HCT116 (cell line): Measurements from ENCODE around the gene LDLRAD4. TPM values are rescaled to one million over a fixed set of nuclear protein-coding genes. Genes with fewer than 3 reads are reported as not detected.

ENCODE experiments used
- ATAC-seq: fragments of 200-7000 bp; cut with Tn5 transposase; 2 replicates; pipeline ENCODE4 v1.9.1; 2020; ENCODE audit warnings: mild to moderate bottlenecking, moderate library complexity
- BruUV-seq: library from RNA; stranded (reverse); fragments of 400-500 nt; replicated peaks from 2 replicates; lab custom pipeline; 2021; lab: Mats Ljungman, UMichigan
- CTCF ChIA-PET: fragments of 300-600 bp; sonication (Branson Sonifier 250); formaldehyde crosslinking; loops from one replicate; lab custom pipeline; 2021; ENCODE audit warnings: antibody characterized with exemption; lab: Charles Lee
- POLR2A ChIA-PET: fragments of 300-600, 350-600 bp; sonication (Branson Sonifier 250); formaldehyde crosslinking; loops from one replicate; lab custom pipeline; 2021; ENCODE audit warnings: antibody characterized with exemption; lab: Charles Lee
- RAD21 ChIA-PET, 2 experiments: fragments of 300-600 bp; sonication (Branson Sonifier 250); formaldehyde crosslinking; loops; one replicate each; lab custom pipeline; 2023; ENCODE audit warnings: low total read pairs in 2 of 2; ENCODE audit not compliant: uncharacterized antibody in 2 of 2, unreplicated experiment in 2 of 2, low non-redundant PET in 1 of 2; lab: Charles Lee
- DNase-seq: peaks from one replicate; pipeline ENCODE4 v3.0.0-alpha.2; 2010; ENCODE audit warnings: low read depth, low spot score
- H2AFZ ChIP-seq: fragments of 200-600 bp; shearing (Covaris generic), sonication (generic); 2 replicates; pipeline ENCODE4 v1.6.1; 2017; ENCODE audit warnings: low read depth, mixed run types, mixed read lengths, antibody characterized with exemption, low read length; ENCODE audit not compliant: poor library complexity, severe bottlenecking
- H3K27ac ChIP-seq: 2 replicates; pipeline ENCODE4 v1.5.1; 2012; ENCODE audit warnings: low read depth, low read length
- H3K27me3 ChIP-seq: fragments of 200-600 bp; sonication (generic); 2 replicates; pipeline ENCODE4 v1.6.1; 2016; ENCODE audit warnings: mixed run types, low read length, mixed read lengths; ENCODE audit not compliant: insufficient read depth
- H3K36me3 ChIP-seq, 2 experiments: fragments of 200-500 bp in 1 of 2; fragments of 200-600 bp in 1 of 2; sonication (Bioruptor generic) in 1 of 2; sonication (generic) in 1 of 2; 2 replicates each; pipeline versions ENCODE4 v1.5.1 to v1.6.1; 2014 to 2016; ENCODE audit warnings: low read length in 2 of 2, inconsistent platforms in 1 of 2, mixed read lengths in 1 of 2, mixed run types in 1 of 2; ENCODE audit not compliant: insufficient read depth in 2 of 2, control insufficient read depth in 1 of 2
- H3K4me1 ChIP-seq, 2 experiments: fragments of 200-600 bp in 1 of 2; sonication (generic) in 1 of 2; 2 replicates each; pipeline versions ENCODE4 v1.5.1 to v1.6.1; 2012 to 2017; ENCODE audit warnings: low read length in 2 of 2, inconsistent platforms in 1 of 2, mild to moderate bottlenecking in 1 of 2, mixed read lengths in 1 of 2, mixed run types in 1 of 2, moderate library complexity in 1 of 2; ENCODE audit not compliant: insufficient read depth in 2 of 2, control insufficient read depth in 1 of 2
- H3K4me2 ChIP-seq: fragments of 200-600 bp; sonication (generic); 2 replicates; pipeline ENCODE4 v1.6.1; 2017; ENCODE audit warnings: mixed run types, low read length, mixed read lengths
- H3K4me3 ChIP-seq, 2 experiments: fragments of 200-600 bp in 1 of 2; sonication (generic) in 1 of 2; replicated peaks in 1 of 2; 2 replicates each; pipeline ENCODE4 v1.5.1; 2011 to 2016; ENCODE audit warnings: low read length in 2 of 2, control low read depth in 1 of 2, low read depth in 1 of 2, mild to moderate bottlenecking in 1 of 2, mixed read lengths in 1 of 2, mixed run types in 1 of 2
- H3K79me2 ChIP-seq: fragments of 200-600 bp; sonication (generic); 2 replicates; pipeline ENCODE4 v1.6.1; 2017; ENCODE audit warnings: mild to moderate bottlenecking, mixed run types, low read length, moderate library complexity, mixed read lengths; ENCODE audit not compliant: insufficient read depth
- H3K9ac ChIP-seq: fragments of 200-600 bp; sonication (generic); 2 replicates; pipeline ENCODE4 v1.6.1; 2016; ENCODE audit warnings: low read length, mixed read lengths
- H3K9me2 ChIP-seq: fragments of 200-600 bp; sonication (generic), shearing (Covaris generic); 2 replicates; pipeline ENCODE4 v1.6.1; 2017; ENCODE audit warnings: mixed run types, mild to moderate bottlenecking, moderate library complexity; ENCODE audit not compliant: insufficient read depth
- H3K9me3 ChIP-seq, 2 experiments: fragments of 200-500 bp in 1 of 2; fragments of 200-600 bp in 1 of 2; sonication (Bioruptor generic) in 1 of 2; sonication (generic) in 1 of 2; 2 replicates each; pipeline ENCODE4 v1.6.1; 2014 to 2017; ENCODE audit warnings: low read length in 2 of 2, mixed read lengths in 2 of 2, inconsistent platforms in 1 of 2, low read depth in 1 of 2, mild to moderate bottlenecking in 1 of 2, mixed run types in 1 of 2, moderate library complexity in 1 of 2; ENCODE audit not compliant: control insufficient read depth in 1 of 2, insufficient read depth in 1 of 2
- H4K20me1 ChIP-seq: fragments of 200-600 bp; sonication (generic), shearing (Covaris generic); 2 replicates; pipeline ENCODE4 v1.6.1; 2017; ENCODE audit warnings: mixed run types, mild to moderate bottlenecking, moderate library complexity; ENCODE audit not compliant: insufficient read depth
- ATF3 ChIP-seq: IDR thresholded peaks from 2 replicates; pipeline ENCODE4 v1.6.1; 2012
- CTCF ChIP-seq, 3 experiments: fragments of 200-600 bp in 1 of 3; sonication (generic) in 1 of 3; IDR thresholded peaks in 2 of 3; conservative IDR thresholded peaks in 1 of 3; 2 replicates each; pipeline ENCODE4 v1.5.1; 2012 to 2017; ENCODE audit warnings: low read depth in 2 of 3, low read length in 2 of 3, antibody characterized with exemption in 1 of 3, borderline replicate concordance in 1 of 3, control low read depth in 1 of 3, mild to moderate bottlenecking in 1 of 3, mixed read lengths in 1 of 3, mixed run types in 1 of 3, moderate library complexity in 1 of 3; ENCODE audit not compliant: insufficient read depth in 1 of 3
- EGR1 ChIP-seq: IDR thresholded peaks from 2 replicates; pipeline ENCODE4 v1.6.1; 2012; ENCODE audit warnings: low read depth
- ELF1 ChIP-seq: IDR thresholded peaks from 2 replicates; pipeline ENCODE4 v1.6.1; 2012; ENCODE audit warnings: low read depth, borderline replicate concordance
- EZH2 ChIP-seq: fragments of 200-600 bp; sonication (generic); IDR thresholded peaks from 2 replicates; pipeline ENCODE4 v1.6.1; 2017; ENCODE audit warnings: antibody characterized with exemption, mixed run types
- EZH2phosphoT487 ChIP-seq: fragments of 200-600 bp; IDR thresholded peaks from 2 replicates; pipeline ENCODE4 v1.6.1; 2018; ENCODE audit warnings: antibody characterized with exemption, borderline replicate concordance
- MAX ChIP-seq: IDR thresholded peaks from 2 replicates; pipeline ENCODE4 v1.6.1; 2012
- POLR2A ChIP-seq: IDR thresholded peaks from 2 replicates; pipeline ENCODE4 v1.7.0; 2011; ENCODE audit warnings: borderline replicate concordance; ENCODE audit not compliant: insufficient read depth, insufficient read length; ENCODE audit errors: extremely low read depth
- POLR2AphosphoS5 ChIP-seq: IDR thresholded peaks from 2 replicates; pipeline ENCODE4 v1.6.1; 2011; ENCODE audit warnings: mild to moderate bottlenecking, low read depth, low read length, moderate library complexity
- RAD21 ChIP-seq: IDR thresholded peaks from 2 replicates; pipeline ENCODE4 v1.6.1; 2012; ENCODE audit warnings: low read depth, mild to moderate bottlenecking
- SIN3A ChIP-seq: IDR thresholded peaks from 2 replicates; pipeline ENCODE4 v1.6.1; 2012; ENCODE audit warnings: low read depth
- SRF ChIP-seq: IDR thresholded peaks from 2 replicates; pipeline ENCODE4 v1.6.1; 2012; ENCODE audit warnings: low read depth
- ZFX ChIP-seq: fragments of 450-650 bp; IDR thresholded peaks from 2 replicates; pipeline ENCODE4 v1.6.1; 2017
- intact Hi-C: fragments of 100-400 bp; cut with micrococcal nuclease; formaldehyde crosslinking; loops from 2 replicates; pipeline ENCODE4 v1.10.0; 2022
- total RNA-seq: library from RNA; stranded (reverse); gene quantifications from one replicate; pipeline ENCODE4 v1.2.1, GENCODE V29; 2021; ENCODE audit not compliant: unreplicated experiment

The LDLRAD4 gene
- total RNA-seq, 1 experiment from 2014 or later = 1.2 TPM

- Histone ChIP-seq H3K9me3 (no peaks in the 10 kb centered on the region), H3K4me3 (no peak overlapping the region), H3K9me2 (no peaks in the 10 kb centered on the region), H3K27ac (no peak overlapping the region), H3K27me3 (no peaks in the 10 kb centered on the region), H3K4me1 (no peaks in the 10 kb centered on the region), H4K20me1 (no peaks in the 10 kb centered on the region), H2AFZ (no peak overlapping the region), H3K4me2 (no peak overlapping the region), H3K36me3 (no peaks in the 10 kb centered on the region), H3K79me2 (no peaks in the 10 kb centered on the region), H3K9ac (no peak overlapping the region)
- TF ChIP-seq MAX (no peak), CTCF (IDR thresholded peaks at IDR 0.05 in 2 of 3, conservative IDR thresholded peaks at IDR 0.05 in 1 of 3; ENCODE audit: borderline replicate concordance in 1 of 3, insufficient read depth in 1 of 3, low read depth in 2 of 3, low read length in 2 of 3) (no peak), SIN3A (no peak), ELF1 (no peak), POLR2AphosphoS5 (no peak), SRF (no peak), ZFX (no peak), POLR2A (no peak), RAD21 (no peak), EZH2phosphoT487 (no peak), ATF3 (no peak), EZH2 (no peak), EGR1 (no peak)
- no peak for ATAC-seq
- CTCF ChIA-PET = no interaction called here
- RAD21 ChIA-PET = no interaction called here
- BruUV-seq = no TSS peak
- DNase-seq = no peak
- intact Hi-C loops = no loop called here
- POLR2A ChIA-PET = no interaction called here
Measured at GRCh38 chr18:13582178-13582670, 363.7 kb downstream of the LDLRAD4 start.
